HG02852 (cell line): Measurements from ENCODE around the gene RENBP.
"Not testable (repeated sequence)": the region's sequence is repeated elsewhere in the genome, so short reads cannot be mapped to it uniquely, and the experiment has no call there.

Experiments
- ATAC-seq: cut with Tn5 transposase; IDR thresholded peaks from one replicate; pipeline ENCODE4 v1.9.1; 2021; ENCODE audit warnings: mild to moderate bottlenecking, moderate library complexity; ENCODE audit not compliant: unreplicated experiment

RENBP gene

DNA sequence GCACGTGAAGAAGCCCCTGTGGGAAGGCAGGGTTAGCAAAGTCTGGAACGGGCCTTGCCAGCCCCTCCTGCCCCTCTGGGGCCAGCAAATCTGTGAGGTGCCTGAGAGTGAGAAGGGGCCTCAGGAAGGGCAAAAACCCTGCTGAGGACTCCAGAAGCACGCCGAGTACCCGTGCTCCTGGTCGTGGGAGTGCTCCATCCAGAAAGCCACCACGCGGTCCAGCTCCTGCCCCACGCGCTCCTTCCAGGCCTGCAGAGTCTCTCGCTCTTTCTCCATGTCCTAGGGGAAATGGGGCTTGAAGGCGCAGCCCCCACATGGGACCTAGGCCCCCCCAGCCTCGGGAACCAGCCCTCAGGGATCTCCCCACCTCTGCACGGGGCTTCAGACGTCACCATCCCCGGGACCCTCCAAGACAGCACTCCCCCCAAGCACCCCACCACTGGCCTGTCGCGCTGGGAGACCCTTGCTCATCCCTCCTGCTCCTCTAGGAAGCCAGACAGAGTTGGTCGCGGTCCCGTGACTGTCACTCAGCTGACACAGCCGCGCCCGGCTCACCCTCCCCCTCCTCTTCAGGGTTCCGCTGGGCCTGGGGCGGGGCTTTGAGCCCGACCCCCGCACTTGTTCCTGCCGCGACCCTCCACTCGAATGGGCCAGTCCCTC, at the start of gene RENBP:
TSS of gene RENBP (minus strand) at position 504 of the 660 bp plus-strand sequence. CDS start at position 471, 33 bp downstream.
- no peak for ATAC-seq

DNA sequence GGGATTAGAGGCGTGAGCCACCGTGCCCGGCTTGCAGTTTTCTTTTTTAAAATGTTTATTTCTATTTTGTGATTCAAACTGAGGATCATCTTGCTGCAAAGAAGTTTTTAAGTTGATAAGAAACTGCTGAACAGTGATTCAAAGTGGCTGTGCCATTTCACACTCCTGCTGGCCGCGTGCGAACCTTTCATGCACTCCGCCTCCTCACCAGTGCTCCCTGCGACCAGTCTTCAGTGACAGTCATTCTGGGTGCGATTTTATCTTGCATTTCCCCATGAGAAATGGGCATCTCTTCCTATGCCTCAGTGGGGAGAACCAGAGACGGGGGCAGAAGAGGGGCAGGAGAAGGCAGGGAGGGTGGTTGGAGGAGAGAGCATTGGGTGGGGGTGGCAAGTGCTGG, 49.5 kb upstream of the RENBP start:
- ATAC-seq, result no peak

DNA sequence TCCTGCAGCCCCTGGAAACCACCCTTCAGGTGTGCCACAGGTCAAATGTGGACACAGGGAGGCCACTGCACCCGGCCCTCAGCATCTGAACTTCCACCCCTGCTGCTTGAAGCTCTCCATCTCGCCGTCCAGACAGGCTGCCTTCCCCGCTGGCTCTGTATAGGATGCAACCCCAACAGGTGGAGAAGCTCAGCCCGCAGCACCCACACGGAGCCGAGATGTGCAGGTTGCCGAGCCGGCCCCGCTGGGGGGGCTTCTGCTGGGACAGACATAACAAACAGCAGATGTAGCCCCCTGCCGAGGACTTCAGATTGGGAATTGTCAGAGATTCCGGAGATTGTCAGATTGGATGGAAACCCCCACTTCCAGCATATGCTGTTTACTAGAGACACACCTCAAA, 48.6 kb upstream of the RENBP start:
- no peak for ATAC-seq

DNA sequence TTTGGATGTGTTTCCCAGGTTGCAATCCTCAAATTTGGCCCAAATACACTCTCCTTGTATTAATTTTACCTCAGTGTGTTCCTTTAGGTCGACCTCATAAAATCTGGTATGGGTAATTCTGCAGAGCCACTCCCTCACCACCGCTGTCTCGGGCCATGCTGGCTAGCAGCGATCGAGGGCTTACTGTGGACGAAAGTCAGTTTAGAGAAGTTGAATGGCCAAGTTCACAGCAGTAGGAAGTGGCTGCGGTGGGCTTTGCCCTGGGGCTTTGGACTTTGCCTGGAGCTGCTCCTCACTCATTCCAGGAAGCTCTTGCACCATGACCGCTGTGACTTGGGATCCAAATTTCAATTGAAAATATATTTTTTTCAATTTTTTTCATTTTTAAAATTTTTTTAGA, 47.7 kb upstream of the RENBP start:
- ATAC-seq, result no peak

DNA sequence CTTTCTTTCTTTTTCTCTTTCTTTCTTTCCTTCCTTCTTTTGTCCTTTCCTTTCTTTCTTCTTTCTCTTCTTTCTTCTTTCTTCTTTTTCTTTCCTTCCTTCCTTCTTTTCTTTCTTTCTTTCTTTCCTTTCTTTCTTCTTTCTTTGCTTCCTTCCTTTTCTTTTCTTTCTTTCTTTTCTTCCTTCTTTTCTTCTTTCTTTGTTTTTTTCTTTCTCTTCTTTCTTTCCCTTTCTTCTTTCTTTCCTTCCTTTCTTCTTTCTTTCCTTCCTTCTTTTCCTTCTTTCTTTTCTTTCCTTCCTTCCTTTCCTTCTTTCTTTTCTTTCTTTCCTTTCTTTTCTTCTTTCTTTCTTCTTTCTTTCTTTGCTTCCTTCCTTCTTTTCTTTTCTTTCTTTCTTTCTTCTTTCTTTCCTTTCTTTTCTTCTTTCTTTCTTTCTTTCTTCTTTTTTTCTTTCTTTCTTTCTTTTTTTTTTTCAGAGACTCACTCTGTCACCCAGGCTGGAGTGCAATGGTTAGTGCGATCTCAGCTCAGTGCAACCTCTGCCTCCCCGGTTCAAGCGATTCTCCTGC, 46.7 kb upstream of the RENBP start:
- no peak for ATAC-seq

DNA sequence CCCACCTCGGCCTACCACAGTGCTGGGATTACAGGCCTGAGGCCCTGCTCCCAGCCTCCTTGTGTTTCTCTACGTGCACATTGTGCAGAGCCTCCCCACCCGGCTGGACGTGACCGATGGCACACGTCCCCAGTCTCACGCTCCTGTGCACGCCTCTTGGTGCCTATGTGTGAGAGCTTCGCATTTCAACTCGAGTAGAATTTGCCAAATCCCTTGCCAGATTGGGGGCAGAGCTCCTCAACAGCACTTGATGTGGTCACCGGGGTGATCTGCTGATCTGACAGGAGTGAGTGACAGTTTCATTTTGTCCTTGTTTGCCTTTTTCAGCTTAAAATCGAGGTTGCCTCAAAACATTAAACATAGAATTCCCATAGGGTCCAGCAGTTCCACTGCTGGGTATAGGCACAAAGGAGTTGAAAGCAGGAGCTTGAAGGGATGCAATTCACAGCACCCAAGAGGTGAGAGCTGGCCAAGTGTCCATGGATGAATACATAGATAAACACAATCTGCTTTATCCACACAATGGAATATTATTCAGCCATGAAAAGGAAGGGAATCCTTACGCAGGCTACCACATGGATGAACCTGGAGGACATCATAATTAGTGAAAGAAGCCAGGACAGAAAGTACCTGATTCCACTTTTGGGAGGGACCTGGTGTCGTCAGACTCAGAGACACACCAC, 45.7 kb upstream of the RENBP start:
- ATAC-seq, result no peak

DNA sequence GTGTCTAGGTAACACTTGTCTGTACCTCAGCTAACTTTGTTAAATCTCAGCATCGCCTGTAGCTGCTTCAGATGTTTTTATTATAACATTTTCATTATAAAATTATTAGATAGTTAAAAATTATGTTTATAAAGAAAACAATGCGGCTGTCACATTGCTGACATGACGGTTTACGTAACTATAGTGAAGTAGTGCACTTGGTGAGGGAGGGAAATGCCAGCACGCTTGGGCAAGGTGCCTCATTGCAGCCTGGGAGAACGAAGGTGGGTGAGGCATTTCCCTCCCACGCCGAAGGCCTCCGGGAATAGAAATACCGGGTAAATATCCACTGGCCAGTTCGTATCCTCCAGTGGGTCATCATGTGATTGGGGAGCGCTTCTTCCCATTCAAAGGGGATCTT, 44.0 kb upstream of the RENBP start:
- no peak for ATAC-seq

DNA sequence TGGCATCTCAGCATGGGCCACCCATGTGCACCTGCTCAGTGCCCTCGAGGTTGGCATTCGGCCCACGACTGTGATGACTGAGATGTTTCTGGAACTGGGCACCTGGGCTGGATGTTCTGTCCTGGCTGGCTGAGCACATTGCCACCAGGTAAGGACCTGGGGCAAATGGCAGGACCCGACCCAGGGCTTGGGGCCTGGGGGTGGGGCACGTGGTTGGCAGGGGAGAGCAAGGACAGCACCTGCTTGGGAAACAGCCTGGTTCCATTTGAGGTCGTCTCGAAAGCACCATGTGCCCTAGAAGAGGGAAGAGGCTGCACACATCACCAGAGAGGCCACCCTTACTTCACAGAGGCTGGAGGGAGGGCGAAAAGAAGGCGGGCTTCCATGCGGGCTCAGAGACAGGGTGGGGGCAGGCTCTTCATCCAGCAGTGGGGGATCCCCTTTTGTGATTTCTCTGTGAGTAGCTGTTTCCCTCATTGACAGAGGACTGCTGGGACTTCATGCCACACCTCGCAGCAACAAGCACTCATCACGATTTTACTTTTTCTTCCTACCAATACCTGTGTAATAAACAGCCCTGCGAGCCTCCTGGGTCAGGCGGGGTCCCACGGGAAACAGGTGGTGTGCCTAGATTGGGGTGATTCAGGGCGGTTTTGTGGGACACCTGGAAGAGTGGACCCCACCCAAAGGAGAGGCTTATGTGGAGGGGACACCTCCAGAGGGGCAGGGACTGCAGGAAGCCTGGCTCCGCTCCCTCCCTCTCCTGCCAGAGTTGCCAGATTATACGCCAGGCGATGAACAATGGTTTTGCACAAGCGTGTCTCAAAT, 40.1 kb upstream of the RENBP start:
- ATAC-seq, result no peak

DNA sequence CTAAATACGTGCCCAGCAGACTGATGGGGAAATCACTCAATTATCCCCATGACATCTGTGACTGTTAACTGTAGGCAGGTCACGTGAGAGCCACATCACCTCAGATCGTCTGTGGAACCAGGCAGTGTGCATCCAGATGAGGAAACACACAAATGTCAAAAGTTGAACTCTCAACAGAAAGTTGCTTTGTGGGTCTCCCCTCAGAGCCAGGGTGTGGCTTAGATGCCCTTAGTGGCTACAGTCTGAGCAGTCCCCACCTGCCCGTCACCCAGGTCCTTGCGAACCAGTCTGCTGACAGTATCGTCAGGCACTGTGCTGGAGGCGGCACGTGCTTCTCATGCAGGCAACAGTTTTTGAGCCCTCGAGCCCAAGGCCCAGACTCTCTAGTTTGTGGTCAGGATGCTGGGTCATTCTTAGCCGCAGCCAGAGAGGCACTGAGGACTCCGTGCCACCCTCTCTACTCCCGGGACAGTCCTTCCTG, 38.9 kb upstream of the RENBP start:
- ATAC-seq, result no peak

DNA sequence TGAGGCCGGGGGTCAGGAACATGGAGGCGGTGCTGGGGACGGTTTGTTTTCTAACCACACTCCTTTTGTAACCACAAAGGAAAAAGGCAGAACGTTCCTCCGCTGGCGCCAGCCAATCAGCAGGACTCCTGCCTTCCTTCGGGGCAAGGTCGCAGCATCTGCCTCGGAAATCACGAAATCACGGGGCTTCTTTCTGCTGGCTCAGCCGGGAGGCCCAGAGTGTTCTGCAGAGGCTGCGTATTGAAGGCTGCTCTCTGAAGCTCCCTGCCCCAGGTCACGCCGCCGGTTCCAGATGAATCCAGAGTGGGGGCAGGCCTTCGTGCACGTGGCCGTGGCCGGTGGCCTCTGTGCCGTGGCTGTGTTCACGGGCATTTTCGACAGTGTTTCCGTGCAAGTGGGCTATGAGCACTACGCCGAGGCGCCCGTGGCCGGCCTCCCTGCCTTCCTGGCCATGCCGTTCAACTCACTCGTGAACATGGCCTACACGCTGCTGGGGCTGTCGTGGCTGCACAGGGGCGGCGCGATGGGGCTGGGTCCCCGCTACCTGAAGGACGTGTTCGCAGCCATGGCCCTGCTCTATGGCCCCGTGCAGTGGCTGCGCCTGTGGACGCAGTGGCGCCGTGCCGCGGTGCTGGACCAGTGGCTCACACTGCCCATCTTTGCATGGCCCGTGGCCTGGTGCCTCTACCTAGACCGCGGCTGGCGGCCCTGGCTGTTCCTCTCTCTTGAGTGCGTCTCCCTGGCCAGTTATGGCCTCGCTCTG, 37.5 kb upstream of the RENBP start:
- ATAC-seq, result no peak

DNA sequence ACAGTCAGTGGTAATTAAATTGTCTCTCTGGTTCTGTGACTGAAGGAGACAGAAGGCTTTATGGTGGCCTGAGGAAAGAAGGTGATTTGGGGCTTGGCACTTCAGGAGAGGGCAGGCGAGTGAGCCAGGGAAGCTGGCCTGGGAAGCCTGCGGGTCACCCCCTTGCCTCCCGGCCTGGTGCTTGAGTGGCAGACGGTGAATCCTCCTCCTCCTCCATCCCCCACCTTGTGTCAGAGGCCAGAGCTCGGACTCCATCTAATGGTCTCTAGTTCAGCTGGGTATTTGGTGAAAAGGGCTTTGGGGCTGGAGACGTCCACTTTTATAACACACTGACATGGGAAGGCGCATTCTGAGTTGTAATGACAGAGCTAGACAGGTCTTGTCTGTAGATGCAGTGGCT, 36.8 kb upstream of the RENBP start:
- no peak for ATAC-seq

DNA sequence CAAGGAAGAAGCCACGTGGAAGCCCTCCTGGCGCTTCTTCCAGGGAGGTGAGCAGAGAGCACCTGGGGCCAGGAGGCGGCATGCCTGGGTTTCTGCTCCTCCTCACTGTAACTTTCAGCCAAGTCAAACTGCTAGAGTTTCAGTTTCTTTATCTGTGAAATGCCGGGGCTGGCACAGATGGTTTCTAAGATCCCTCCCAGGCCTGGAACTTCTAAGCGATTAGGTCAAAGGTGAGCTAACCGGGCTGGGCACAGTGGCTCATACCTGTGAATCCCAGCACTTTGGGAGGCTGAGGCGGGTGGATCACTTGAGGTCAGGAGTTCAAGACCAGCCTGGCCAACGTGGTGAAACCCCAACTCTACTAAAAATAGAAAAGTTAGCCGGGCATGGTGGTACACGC, 36.0 kb upstream of the RENBP start:
- ATAC-seq, result not testable (repeated sequence)

DNA sequence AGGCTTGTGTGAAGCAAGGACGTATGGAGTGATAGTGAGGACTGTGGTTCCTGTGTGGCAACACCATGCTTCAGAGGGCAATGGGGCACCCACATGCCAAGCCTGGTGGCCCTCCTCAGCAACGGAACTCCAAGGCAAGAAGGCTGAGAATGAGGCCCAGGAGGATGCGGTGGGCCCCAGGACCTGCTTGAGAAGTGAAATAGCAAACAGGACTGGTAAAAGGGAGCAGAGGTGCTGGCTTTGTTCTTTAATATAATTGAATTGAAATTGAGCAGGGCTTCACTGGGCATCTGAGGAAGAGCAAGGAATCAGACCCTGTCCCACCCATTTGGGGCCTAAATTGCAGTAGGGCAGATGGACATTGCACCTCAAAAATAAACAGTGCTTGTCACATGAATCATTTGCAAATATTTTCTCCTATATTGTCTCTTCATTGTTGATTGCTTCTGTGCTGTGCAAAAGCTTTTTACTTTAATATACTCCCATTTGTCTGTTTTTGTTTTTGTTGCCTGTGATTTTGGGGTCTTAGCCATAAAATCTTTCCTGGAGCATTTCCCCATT, 30.4 kb upstream of the RENBP start:
- no peak for ATAC-seq

DNA sequence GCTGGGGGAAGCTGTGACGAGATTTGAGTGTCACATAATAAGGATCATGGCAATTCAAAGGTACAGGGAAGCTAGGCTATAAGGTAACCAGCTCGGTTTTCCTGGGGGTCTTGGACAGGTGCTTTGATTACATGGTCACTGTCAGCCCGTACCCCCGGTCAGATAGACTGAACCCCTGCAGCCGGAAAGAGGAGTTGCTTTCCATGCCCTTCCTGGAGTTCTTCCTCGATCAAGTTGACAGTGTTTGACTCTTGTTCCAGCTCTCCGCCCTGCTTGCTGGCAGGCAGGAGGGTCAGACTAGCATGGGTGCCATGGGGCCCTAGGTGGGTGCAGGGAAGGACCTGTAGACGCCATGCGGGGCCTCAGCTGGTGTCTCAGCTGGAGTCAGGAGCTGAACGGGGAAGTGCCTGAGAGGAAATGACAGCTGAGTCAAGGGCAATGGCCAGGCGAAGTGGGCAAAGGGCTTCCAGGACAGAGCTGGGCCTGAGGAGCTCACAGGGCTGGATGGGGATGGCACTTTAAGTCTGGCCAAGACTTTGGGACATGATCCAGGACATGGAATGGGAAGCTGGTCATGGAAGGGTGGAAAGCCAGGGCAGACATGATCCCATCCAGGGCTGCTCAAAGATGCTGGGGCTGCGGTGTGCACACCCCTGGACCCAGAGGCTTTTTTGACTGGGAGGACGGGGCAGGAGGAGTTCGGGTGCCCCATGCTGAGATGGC, 29.7 kb upstream of the RENBP start:
- ATAC-seq, result no peak

DNA sequence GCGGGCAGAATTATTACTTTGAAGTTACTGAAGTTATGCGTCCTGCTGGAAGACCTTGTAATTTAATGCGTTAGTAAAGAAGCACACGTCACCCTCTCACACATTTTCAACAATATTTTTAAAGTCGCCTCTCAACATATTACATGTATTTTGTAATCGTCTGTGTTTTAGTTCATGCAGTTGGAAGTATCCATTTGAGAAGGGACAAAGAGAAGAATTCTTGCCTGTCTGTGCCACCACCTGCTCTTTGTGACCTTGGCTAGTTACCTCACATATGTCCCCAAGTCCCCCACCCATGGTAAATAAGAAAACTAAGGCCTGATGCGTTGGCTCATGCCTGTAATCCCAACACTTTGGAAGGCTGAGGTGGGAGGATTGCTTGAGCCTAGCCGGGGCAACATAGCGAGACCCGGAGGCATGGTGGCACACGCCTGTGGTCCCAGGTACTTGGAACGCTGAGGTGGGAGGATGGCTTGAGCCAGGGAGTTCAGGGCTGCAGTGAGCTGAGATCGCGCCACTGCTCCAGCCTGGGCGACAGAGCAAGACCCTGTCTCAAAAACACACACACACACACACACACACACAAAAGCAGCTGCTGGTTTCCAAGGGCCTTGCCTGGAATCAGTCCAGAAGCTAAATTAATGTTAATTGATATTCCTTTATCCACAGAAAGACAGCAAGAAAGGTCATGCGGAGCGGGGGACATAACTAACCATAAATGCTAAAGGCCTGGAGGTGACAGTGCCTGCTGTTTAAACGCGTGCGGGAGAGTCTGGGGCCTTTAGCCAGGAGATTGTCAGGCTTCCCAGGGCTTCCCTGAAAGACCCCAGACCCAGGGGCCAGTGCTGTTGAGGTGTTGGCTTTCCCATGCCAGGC, 28.9 kb upstream of the RENBP start:
- no peak for ATAC-seq

DNA sequence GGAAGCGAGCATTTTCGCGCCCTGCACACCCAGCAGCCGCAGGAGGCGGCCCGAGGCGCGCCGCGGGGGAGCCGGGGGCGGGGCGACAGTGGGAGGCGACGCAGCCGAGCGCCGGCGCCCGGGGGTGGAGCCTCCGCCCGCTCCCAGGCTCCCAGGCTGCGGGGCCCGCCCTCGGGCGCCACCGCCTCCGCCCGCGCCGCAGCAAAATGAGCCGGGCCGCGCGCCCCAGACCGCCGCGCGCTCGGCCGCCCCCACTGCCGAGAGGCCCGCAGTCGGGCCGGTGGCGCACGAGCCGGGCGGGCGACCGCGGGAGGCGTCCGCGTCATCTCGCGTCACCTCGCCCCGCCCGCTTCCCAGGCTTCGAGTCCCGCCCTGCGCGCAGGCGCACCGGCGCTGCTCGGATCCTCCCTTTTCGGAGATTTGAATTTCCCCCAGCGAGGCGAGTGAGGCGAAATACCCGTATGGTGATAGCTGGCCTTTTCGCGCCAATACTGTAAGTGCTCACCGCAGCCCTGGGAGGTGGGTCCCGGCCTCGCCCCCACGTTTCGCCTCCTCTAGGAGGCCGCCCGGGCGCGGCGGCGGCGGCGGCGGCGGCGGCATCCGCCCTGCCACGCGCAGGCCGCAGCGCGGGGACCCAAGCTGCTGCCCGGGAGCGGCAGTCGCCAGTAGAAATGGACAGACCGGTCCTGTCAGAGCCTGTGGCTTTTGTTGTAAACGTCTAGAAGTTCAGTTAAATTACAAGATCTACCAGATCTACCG, 28.1 kb upstream of the RENBP start, which contains the start of gene TMEM187:
TSS of gene TMEM187 (plus strand) at position 387 of the 759 bp plus-strand sequence. CDS start 9,309 bp downstream, outside the sequence.
- peak; percentile 57 for ATAC-seq

DNA sequence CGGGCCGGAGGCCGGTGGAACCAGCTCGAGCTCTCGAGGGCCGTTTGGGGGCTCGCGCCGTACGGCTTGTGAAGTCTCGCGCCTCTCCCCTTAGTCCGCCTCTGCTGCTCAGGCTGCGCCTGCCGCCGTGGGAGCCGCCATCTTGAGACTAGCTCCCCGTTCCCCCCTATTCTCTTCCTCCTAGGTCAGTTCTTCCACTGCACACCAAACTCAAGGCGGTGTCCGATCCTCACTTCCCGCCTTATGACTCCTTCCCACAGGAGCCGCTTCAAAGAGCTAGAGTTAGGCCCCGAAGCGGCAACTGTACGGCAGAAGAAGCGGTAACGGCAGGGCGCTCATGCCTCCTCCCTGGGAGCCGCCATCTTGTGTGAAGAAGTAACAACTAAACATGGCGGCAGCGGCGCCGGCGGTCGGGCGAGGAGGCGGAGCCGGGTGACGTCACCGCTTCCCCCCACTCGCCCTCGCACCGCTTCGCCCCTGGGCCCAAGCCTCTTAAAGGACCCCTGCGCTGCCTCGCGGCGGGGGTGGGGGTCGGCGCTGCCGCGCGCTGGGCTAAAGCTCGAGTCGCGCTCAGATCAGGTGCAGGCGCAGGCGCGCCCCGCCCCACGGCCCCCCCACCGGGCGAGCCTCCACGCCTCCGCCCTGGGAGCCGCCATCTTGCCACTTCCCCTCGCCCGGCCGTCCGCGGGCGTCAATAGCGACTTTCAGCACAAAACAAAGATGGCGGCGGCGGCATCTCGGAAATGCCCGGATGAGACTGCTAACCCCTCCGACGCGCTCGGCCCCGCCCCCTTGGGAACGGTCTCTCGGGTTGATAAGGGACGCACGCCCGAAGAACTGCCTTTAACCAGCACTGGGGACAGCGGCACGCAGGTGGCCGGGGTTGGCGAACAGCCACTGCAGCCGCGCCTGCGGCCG, 27.3 kb upstream of the RENBP start, which contains the start of gene HCFC1:
TSS of gene HCFC1 (minus strand) at position 369 of the 918 bp plus-strand sequence. CDS start 978 bp downstream, outside the sequence.
- ATAC-seq, result peak; percentile 48
